Measurements from ENCODE around the gene PRKCH. TPM values are rescaled to one million over a fixed set of nuclear protein-coding genes. Genes with fewer than 3 reads are reported as not detected.

PRKCH gene
- total and polyA plus RNA-seq, 2 of the 13 experiments (the other 11 are each of a cell fraction or from before 2014, with no cell fraction given) = 0.48 to 1.3 TPM

- TF ChIP-seq, protein P1, sequence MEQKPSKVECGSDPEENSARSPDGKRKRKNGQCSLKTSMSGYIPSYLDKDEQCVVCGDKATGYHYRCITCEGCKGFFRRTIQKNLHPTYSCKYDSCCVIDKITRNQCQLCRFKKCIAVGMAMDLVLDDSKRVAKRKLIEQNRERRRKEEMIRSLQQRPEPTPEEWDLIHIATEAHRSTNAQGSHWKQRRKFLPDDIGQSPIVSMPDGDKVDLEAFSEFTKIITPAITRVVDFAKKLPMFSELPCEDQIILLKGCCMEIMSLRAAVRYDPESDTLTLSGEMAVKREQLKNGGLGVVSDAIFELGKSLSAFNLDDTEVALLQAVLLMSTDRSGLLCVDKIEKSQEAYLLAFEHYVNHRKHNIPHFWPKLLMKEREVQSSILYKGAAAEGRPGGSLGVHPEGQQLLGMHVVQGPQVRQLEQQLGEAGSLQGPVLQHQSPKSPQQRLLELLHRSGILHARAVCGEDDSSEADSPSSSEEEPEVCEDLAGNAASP (CRISPR knock-in tag; IDR thresholded peaks at IDR 0.05; ENCODE audit: borderline replicate concordance) = peak; percentile 99
- TF ChIP-seq NR2F2 (IDR thresholded peaks at IDR 0.05; ENCODE audit: borderline replicate concordance, low read depth) = peak; percentile 67; the same call in 1 of the 2 replicates
- no peak for TF ChIP-seq PRMT3 (CRISPR knock-in tag; IDR thresholded peaks at IDR 0.05; ENCODE audit: borderline replicate concordance, low read depth)
- TF ChIP-seq HOXD1 (CRISPR knock-in tag; IDR thresholded peaks at IDR 0.05) = no peak
- peak; percentile 72 for TF ChIP-seq SALL1 (CRISPR knock-in tag; IDR thresholded peaks at IDR 0.05)
- TF ChIP-seq ZFP90 (CRISPR knock-in tag; IDR thresholded peaks at IDR 0.05; ENCODE audit: borderline replicate concordance) = no peak
- no peak for TF ChIP-seq MTA1 (CRISPR knock-in tag; IDR thresholded peaks at IDR 0.05; ENCODE audit: borderline replicate concordance)
- TF ChIP-seq SIN3A (IDR thresholded peaks at IDR 0.05; ENCODE audit: borderline replicate concordance, low read depth, low read length) = peak; percentile 29; the same call in 1 of the 2 replicates
- TF ChIP-seq, protein P2, sequence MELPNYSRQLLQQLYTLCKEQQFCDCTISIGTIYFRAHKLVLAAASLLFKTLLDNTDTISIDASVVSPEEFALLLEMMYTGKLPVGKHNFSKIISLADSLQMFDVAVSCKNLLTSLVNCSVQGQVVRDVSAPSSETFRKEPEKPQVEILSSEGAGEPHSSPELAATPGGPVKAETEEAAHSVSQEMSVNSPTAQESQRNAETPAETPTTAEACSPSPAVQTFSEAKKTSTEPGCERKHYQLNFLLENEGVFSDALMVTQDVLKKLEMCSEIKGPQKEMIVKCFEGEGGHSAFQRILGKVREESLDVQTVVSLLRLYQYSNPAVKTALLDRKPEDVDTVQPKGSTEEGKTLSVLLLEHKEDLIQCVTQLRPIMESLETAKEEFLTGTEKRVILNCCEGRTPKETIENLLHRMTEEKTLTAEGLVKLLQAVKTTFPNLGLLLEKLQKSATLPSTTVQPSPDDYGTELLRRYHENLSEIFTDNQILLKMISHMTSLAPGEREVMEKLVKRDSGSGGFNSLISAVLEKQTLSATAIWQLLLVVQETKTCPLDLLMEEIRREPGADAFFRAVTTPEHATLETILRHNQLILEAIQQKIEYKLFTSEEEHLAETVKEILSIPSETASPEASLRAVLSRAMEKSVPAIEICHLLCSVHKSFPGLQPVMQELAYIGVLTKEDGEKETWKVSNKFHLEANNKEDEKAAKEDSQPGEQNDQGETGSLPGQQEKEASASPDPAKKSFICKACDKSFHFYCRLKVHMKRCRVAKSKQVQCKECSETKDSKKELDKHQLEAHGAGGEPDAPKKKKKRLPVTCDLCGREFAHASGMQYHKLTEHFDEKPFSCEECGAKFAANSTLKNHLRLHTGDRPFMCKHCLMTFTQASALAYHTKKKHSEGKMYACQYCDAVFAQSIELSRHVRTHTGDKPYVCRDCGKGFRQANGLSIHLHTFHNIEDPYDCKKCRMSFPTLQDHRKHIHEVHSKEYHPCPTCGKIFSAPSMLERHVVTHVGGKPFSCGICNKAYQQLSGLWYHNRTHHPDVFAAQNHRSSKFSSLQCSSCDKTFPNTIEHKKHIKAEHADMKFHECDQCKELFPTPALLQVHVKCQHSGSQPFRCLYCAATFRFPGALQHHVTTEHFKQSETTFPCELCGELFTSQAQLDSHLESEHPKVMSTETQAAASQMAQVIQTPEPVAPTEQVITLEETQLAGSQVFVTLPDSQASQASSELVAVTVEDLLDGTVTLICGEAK (IDR thresholded peaks at IDR 0.05) = no peak
- TF ChIP-seq, protein P2 (CRISPR knock-in tag; IDR thresholded peaks at IDR 0.05) = no peak
- 0 out of 2 replicates have a peak, but pooled peaks have one; percentile 34 for TF ChIP-seq FOXP1 (IDR thresholded peaks at IDR 0.05)
- TF ChIP-seq FOXP1 (CRISPR knock-in tag; IDR thresholded peaks at IDR 0.05) = peak; percentile 94
- peak; percentile 54; the same call in 1 of the 2 replicates for TF ChIP-seq CCDC6 (CRISPR knock-in tag; IDR thresholded peaks at IDR 0.05)
- 0 out of 2 replicates have a peak, but pooled peaks have one; percentile 47 for TF ChIP-seq ZNF749 (CRISPR knock-in tag; IDR thresholded peaks at IDR 0.05; ENCODE audit: borderline replicate concordance)
- TF ChIP-seq RAD21 (CRISPR knock-in tag; IDR thresholded peaks at IDR 0.05) = no peak
- TF ChIP-seq, protein P3, sequence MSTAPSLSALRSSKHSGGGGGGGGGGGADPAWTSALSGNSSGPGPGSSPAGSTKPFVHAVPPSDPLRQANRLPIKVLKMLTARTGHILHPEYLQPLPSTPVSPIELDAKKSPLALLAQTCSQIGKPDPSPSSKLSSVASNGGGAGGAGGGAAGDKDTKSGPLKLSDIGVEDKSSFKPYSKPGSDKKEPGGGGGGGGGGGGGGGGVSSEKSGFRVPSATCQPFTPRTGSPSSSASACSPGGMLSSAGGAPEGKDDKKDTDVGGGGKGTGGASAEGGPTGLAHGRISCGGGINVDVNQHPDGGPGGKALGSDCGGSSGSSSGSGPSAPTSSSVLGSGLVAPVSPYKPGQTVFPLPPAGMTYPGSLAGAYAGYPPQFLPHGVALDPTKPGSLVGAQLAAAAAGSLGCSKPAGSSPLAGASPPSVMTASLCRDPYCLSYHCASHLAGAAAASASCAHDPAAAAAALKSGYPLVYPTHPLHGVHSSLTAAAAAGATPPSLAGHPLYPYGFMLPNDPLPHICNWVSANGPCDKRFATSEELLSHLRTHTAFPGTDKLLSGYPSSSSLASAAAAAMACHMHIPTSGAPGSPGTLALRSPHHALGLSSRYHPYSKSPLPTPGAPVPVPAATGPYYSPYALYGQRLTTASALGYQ (CRISPR knock-in tag; IDR thresholded peaks at IDR 0.05) = peak; percentile 45; the same call in 1 of the 2 replicates
- TF ChIP-seq ZMYM3 (CRISPR knock-in tag; IDR thresholded peaks at IDR 0.05) = no peak
These were observed 216.4 kb downstream of the PRKCH start (continued) for GRCh38 chr14:61537563-61538463.
